ENCODE data around the gene MTFR1L.

- TF ChIP-seq CTCF (IDR thresholded peaks at IDR 0.05) = no peak
- no peak for TF ChIP-seq POLR2A (IDR thresholded peaks at IDR 0.05)
Measured at GRCh38 chr1:25880518-25880917, 60.8 kb downstream of the MTFR1L start.
